NCI-H2081 (cell line): ENCODE measurements around the gene ID2.

Experiments used
- DNase-seq, 2 experiments: peaks; one replicate each; lab custom pipeline; 2025; lab: John Stamatoyannopoulos, UW

Gene ID2

DNA sequence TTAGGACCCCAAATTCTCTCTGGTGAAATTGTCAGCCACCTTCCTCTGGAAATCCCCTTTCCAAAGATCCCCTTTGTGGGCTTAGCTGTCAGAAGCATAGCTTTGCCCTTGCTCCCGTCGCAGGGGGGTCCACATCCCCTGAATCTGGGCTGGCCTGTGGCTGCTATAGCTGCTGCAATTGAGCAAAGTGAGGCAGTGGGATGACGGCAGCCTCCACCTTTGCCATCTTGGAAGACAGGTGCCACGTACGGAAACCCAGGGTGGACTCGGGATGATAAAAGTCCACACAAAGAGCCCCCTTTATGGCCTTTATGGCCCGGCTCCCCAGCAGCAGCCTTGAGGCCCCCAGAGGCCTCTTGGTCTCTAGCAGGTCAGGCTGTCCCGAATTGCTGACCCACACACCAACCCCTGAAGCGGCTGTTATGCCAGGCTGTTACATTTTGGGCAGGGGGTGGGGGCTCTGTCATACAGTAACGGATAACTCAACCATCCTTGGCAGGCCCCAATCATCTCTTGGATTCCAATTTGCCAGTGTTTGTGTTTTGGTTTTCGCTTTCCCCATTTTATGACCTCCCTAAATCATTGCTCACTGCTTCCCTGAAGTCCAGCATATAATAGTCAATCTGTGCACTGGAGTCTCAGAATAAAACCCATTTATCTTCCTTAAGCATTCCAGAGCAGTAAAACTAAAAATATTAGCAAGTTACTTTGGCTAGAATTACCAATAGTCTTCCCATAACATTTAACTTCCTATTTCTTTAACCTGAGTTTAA, 33.2 kb upstream of the ID2 start:
- no peak for DNase-seq

DNA sequence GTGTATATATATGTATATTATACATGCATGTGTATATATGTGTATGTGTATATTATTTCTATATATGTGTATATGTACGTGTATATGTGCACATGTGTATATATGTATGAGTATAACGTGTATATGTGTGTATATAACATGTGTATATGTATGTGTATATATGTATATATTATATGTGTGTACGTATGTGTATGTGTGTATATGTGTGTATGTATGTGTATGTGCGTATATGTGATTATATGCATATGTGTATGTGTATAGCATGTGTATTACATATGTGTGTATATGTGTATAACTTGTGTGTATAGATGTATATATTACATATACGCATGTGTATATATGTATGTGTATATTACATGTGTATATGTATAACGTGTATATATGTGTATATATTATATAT, 32.1 kb upstream of the ID2 start:
- DNase-seq: no peak

DNA sequence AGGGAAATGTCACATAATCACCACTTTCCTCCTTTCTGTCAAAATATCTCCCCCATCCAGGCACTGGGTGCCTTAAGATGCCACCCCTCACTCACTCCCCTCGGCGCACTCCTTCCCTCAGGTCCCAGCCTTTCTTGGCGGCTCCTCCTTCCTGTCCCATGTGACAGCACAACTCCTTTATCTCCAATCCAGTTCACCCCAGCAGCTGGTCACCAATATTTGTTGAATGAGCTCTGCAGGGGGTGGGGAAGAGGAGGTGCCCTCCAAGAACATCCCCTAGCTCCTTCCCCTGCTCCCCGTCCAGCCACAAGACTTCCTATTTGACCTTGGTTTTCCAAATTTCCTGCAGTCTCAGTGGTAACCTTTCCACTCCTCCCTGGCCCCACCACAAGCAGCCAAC, 31.6 kb upstream of the ID2 start:
- no peak for DNase-seq

DNA sequence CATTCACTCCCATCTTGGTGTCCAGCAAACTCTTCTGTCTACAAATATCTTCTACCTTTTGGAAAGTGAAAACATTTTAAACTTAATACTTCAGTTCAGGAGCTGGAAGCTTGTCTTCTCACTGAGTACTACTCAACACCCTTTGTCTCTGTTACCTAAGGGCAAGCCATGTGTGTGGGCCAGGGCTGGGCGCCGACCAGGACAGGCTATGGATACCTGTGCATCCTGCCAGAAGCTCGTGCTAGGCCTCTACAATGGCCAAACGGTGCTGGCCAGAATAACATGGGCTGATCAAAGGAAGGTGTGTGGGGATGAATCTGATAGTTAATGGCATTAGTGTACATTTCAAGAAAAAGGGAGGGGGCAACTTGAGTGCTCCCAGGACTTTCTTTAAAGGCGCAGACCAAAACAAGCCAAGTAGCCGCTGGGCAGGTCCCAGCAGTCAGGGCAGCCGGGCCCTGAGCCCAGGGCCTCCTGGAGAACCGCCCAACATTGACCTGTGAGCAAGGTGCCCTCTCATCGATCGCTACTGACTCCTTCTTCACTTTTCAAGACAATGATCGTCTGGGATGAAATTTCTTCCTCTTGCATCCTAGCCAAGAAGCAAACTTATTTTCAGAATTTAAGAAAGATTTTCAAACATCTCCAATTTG, 29.0 kb upstream of the ID2 start:
- DNase-seq: no peak

DNA sequence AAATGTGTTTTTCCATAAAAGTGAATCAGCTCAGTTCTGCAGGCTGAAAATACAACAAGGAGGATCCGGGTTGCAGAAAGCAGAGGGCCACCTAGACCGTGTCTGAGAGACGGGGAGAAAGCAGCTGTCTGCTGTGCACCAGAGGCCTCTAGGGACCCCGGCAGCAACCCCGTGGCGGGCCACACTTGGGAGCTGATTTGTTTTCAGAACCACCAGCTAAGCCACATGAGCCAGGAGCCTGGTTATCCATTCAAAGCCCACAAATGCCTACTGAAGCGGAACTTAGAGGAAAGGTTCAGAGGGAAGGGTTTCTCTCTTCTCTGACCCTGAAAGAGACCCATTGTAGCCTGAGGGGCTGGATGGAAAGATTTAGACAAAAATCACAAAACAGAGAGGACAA, 28.4 kb upstream of the ID2 start:
- DNase-seq: no peak

DNA sequence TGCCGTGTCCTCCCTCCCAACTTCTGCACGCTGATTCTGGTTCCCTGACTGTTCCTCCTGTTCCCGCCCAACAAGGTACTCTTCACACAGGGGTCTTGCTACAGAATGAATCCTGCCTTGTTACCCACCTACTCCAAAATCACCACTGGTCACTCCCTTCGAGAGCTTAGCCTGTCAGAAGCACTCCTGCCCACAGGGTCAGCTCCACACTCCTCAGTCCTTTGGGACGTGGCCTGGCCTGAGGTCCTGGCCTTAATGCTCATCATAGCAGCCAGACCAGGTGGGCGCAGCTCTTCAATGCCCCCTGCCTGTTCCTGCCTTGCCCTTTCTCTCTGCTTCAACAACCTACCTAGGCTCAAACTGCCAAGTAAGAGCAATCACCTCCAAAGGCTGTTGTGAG, 27.8 kb upstream of the ID2 start:
- no peak for DNase-seq

DNA sequence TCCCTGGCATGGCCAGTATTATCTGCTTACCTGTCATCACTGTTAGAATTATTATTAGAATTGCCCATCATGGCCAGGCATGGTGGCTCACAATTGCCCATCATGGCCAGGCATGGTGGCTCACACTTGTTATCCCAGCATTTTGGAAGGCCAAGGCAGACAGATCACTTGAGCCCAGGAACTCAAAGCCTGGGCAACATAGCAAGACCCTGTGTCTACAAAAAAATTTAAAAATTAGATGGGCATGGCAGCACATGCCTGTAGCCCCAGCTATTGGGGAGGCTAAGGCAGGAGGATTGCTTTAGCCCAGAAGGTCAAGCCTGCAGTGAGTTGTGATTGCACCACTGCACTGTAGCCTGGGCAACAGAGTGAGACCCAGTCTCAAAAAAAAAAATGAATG, 27.4 kb upstream of the ID2 start:
- no peak for DNase-seq

DNA sequence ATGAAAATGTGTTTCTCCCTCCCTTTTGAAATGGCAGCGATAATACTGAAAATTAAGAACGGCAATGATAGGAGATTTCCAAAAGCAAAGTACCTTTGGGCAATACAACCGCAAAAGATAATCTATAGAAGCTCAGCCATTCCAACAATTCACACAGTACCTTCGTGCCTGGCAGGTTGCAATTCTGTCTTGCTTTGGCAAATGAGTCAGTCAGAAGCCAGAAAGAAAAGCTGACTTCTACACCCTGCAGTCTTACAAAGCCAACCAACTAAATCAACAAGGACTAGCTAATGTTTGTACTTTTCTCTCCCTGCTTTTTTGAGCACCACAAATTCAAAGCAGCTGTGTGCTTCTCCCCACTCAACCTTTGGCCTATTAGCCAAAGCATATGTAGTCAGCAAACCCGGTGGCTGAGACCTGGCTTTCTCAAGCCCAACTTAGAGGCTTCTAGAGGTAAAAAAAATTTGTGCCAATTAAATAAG, 25.7 kb upstream of the ID2 start:
- no peak for DNase-seq

DNA sequence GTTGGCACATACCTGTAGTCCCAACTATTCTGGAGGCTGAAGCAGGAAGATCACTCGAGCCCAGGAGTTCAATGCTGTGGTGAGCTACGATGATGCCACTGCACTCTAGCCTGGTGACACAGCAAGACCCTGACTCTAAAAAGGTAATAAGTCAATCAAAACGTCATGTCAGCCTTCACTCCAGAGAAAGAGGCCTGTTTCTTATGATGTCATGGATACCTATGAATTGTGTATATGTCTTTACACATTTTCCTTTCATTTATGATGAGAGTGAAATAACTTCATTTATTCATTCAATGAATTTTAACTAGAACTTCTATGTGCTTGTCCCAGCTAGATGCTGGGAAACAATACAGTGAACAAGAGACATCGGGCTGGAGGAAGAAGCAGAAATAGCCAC, 25.0 kb upstream of the ID2 start:
- no peak for DNase-seq

DNA sequence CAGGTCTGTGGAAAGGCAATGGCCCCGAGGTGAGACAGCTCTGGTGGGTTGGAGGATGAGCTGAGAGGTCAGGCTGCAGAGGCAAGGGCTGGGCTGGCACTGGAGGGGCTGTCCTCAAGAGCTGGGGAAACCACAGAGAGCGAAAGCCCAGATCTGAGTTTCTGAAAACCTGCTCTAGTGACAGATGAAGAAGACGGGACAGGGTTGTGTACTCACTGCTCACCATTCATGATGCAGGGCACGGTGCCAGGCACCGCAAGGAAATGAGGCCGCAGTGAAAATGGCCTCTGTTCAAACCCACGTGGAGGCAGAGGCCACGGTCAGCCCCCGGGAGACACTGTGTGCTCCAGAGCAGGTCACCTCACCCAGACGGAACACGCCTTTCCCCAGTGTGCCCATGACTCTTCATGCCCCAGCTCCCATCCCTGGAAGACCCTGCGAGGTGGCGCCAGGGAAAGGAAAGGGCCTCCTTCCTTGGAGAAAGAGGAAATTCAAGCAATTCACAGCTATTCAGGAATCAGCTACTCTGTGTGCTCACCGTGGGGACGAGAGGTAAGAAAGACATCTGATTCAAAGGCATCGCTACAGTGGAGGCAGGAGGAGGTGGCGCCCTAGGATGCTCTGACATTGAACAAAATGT, 24.3 kb upstream of the ID2 start:
- no peak for DNase-seq

DNA sequence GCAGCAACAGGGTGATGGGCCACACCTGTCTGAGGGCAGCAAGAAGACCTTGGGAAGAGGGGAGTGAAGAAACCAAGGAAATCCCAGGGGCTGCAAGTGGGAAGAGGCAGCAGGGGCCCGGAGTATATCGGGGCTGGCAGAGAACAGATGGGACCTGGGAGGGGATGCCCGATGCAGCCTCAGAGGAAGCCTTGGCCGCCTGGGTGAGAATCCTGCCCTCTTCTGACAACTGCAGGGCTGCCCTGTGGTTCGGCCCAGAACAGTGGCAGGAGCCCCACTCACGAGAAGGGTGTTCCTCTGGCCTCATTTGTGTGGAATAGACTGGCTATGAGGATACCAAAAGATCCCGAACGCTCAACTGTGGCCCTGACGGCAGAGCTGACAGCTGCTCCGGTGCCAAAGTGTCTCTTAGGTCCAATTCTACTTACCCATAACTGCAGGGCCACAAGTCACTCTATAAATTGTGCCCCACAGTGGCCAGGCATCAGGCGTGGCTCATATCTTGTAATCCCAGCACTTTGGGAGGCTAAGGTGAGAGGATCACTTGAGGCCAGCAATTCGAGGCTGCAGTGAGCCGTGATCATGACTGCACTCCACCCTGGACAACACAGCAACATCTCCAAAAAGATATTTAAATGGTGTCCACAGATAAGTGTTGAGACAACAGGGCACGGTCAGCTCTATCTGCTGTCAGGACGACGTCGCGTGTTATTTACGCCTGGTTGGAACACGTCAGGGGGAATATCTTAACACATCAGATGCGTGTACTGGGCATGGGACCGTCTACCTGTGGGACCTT, 23.6 kb upstream of the ID2 start:
- DNase-seq: no peak

DNA sequence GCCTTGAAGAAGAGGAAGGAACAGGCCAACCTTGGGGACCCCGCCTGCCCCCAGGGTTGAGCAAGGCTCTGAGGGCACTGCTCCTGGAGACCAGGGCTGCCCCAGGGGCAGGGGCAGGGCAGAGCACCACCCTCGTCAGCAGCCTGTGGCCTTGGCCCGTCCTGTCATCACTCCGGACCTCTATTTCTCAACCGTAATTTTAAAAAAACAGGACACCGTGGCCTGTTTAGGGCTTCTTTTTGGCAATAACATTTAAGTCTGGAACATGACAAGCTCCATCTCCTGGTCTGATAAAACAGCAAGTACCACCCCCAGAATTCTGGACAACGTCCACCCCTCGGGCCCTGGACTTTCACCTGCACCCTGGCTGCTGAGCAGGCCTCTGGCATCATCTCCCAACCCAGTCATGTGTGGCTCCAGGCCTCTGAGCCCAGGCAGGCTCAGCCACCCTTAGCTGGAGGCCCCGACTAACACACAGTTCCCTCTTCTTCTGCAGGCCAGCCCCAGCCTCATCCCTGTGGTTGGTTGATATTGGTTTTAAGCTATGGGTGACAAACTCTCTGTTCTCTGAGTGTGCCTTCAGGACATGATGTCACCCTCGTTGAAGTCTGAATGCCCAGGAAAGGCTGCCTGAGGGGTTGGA, 22.6 kb upstream of the ID2 start:
- DNase-seq: no peak

DNA sequence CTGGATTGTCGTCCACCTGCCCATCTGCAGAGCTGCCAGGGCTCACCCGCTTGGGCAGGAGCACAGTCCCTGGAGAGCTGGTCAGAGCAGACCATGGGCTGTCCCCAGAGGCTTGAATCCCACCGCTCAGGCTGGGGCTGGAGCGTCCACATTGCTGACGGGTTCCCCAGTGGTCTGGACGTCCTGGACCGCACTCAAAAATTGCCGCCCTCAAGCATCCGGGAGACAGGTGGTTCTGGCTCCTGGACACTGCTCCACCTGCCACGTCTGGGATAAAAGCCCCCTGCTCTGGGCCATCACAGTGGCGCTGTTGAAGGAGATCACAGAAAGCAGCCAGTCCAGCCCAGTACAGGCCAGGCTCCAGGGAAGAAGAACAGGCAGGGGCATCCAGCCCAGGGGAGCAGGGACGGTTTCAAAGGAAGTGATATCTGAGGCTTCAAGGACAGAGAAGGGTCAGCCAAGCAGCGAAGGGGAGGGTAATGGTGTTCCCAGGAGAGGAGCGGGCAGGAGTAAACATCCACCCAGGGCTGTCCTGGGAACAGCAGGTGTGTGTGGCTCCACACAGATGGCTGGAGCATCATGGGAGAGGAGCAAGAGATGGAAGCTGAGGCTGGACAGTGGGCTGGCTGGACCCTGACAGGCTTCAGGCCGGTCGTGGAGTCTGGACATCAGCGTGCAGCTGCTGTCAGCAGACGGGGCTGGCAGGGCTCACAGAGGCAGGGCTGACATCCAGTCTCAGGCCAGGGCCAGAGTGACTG, 21.9 kb upstream of the ID2 start:
- DNase-seq: no peak

DNA sequence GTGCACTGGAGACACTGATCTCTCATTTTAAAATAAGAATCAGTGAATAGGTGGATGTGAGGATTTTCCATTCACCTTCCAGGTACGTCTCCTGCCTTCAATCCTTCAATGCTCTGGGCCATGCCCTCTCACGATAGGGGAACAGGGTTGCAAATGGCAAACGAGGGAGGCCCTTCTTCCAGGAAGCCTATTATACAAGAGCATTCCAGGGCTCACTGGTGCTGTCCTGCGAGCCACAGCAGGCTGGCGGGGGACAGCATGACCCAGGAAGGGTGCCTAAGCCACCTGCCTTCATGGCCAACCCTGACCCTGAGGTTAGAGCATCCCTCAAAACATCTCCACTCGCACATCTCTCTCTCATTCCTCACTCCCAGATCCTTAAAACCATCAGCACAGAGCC, 20.6 kb upstream of the ID2 start:
- no peak for DNase-seq

DNA sequence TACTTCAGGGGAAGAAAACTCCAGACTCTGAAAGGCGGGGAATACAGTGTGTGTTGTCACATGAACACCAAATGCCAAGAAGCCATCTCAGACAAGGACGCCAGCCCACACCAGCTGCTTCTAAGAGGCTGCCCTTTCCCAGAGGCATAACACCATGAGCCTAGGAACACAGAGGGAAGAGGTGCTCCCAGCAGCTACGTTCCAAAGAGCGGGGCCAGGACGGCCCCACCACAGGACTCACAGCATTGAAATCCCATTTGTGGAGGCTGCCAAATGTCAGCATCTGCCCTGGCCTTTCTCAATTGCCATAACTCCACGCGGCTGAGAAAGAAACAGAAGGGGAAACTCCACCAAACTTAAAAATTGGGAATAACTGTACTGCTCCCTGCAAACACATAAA, 20.1 kb upstream of the ID2 start:
- DNase-seq: no peak

DNA sequence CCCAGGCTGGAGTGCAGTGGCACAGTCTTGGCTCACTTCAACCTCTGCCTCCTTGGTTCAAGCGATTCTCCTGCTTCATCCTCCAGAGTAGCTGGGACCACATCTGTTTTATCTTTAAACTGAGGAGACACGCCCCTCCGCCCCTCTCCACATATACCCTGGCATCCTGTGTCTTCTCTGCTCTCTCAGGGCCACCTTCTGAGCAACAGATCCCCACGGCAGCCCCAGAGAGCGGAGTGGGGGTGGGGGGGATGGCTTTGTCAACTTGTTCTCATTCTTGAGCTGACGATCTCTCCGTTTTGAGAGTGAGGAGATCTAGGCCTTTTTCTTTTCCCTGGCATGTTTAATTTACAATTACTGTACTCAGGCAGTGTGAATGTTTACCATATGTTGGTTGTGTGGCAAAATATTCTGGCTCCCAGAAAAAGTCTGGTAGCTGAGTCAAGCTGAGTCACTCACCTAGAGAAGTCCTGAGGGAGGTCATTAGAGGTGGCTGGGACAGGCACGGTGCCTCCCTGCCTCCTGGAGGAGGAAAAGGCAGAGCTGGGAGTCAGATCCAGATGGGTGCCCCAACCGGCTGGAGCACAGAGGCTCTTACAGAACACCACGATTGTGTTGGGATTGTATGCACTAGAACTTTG, 19.5 kb upstream of the ID2 start:
- DNase-seq: no peak

DNA sequence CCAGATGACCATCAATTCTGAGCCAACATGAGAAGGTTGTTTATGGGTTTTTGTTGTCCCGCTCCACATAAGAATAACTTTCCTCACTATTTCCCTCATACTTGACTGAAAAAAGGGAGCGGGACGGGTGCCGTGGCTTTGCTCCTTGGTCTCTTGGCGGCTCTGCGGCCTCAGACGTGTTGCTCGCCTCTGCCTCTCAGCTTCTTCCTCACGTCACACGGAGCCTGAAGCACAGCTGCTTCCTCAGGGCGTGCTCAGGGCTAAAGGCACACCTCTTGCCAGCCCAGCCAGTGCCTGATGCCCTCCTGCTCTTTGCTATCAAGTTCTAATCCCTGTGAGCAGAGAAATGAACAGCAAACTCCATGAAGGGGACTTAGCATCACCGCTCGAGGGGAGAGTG, 17.9 kb upstream of the ID2 start:
- DNase-seq: no peak

DNA sequence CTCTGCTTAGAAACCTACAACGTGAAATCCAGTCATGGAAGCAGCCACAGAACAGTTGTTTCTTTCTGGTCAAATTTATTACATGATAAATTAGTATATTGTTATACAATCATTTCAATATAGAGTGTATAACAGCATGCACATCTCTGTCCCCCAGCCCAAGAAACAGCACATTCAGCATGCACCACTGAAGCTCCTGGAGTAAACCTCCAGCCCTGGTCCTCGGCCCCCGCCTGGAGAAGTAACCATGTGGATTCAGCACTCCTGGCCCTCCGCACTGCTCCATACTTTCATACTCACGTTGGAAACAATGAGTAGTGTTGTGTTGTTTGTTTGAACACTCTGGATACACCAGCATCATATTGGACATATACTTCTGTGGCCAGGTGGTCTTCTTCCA, 15.3 kb upstream of the ID2 start:
- DNase-seq: no peak

DNA sequence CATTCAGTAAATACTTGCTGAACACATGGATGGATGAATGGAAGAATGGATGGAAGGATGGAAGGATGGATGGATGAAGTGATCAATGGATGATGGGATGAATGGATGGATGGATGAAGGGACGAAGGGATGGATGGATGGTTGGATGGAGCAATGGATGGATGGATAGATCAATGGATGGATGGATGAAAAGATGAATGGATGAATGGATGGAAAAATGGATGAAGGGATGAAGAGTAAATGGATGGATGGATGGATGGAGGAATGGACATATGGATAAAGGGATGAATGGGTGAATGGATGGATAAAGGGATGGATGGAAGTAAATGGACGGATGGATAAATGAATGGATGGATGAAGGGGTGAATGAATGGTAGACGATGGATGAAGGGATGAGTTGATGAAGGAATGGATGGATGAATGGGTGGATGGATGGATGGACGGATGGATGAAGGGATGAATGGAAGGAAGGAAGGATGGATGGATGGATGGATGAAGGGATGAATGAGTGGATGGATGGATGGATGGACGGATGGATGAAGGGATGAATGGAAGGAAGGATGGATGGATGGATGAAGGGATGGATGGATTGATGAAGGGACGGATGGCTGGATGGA, 13.9 kb upstream of the ID2 start:
- DNase-seq: no peak

DNA sequence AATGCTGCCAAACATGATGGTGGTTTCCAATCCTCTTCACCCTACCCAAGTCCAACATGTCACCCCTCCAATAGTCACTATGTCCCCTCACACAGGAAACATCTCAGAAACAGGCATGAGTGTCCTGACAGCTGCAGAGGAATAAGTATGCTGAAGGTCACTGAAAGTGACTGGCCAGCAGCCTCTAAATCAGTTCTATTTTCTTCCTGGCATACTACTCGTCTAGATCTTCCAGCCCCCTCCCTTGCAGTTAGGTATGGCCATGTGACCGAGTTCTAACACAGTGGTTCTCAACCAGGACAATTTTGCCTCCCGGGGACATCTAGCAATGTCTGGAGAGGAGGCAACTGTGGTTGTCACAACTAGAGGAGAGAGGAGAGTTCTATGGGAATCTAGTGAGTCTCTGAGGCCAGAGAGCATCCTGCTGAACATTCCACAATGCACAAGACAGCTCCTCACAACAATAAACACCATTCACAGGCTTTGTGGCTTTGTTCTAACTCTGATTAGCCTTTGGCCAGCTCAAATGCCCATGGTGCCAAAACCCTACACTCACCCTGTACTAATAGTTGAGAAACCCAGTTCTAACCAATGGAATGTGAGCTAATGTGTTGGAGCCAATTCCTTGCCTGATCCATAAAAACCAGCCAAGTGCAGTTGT, 12.6 kb upstream of the ID2 start:
- no peak for DNase-seq
